ENCODE results near the gene ITGAX.

ITGAX gene

DNA sequence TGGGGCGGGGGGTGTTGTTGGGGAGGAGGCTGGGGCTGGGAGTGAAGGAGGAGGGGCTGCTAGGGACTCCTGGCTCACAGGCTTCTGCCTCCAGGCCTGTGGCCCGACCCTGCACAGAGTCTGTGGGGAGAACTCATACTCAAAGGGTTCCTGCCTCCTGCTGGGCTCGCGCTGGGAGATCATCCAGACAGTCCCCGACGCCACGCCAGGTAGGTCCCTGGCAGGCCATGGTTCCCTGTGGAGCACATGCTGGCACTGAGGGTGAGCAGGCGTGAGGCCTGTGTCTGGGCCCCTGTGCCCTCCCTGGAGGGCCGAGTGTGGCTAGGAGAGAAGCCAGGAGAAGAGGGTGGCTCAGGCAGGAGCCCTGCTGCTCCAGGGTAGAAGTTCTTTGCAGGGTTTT lies 42.7 kb downstream of the ITGAX start:
- DNase-seq, result no peak
- TF ChIP-seq POLR2A (IDR thresholded peaks at IDR 0.05; ENCODE audit: low read length), result no peak
- TF ChIP-seq GATA1 (IDR thresholded peaks at IDR 0.05; ENCODE audit: low read depth, low read length), result no peak

DNA sequence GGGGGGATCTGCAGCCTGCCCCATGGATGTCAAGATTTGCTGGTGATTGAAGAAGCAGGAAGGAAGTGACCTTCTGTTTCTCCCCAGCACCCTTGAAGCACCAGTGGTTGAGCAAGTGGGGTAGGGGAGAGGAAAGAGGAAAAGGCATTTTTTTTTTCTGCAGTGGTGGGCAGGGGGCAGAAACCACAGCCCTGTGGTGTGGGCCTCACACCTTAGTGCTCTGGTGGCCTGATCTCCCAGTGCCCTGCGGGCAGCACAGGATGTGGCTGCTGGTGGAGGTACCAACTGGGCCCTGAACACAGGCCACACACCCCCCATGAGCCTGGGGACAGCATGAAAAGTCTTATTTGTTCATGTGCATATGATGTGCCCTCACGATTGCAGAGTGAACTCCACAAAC lies 45.2 kb downstream of the ITGAX start:
- DNase-seq, result no peak
- TF ChIP-seq GATA1 (IDR thresholded peaks at IDR 0.05; ENCODE audit: low read depth, low read length) (no peak), POLR2A (IDR thresholded peaks at IDR 0.05; ENCODE audit: low read length) (no peak)

DNA sequence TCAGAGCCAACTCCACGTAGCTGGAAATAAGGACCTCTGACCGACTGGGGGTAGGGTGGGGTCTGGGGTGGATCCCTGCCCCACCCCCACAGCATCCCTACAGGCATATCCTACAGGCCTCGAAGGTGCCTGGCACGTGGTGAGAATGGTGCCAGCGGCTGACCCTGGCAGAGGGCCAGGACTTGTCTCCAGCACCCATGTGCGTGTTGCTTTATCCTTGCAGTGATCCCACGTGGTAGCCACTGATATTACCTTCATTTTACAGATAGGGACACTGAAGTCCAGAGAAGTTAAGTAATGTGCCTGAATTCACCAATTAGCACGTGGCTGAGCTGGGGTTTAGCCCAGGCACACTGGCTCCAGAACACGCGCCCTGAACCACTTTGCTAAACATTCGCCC lies 46.5 kb downstream of the ITGAX start:
- no peak for TF ChIP-seq GATA1 (IDR thresholded peaks at IDR 0.05; ENCODE audit: low read depth, low read length)
- TF ChIP-seq POLR2A (IDR thresholded peaks at IDR 0.05; ENCODE audit: low read length), result no peak
- DNase-seq, result no peak

DNA sequence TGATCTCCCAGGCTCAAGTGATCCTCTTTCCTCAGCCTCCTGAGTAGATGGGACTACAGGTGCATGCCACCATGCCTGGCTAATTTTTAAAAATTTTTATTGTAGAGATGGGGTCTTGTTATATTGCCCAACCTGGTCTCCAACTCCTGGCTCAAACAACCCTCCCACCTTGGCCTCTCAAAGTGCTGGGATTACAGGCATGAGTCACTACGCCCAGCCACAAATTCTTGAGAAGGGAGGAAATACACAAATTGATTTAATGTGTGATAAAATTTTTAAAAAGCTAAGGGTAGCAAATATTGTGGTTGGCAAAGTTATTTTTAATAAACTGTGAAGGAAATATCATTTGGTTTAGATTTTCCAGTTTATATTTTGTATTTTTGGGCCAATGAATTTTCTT lies 47.7 kb downstream of the ITGAX start:
- no peak for DNase-seq
- no peak for TF ChIP-seq GATA1 (IDR thresholded peaks at IDR 0.05; ENCODE audit: low read depth, low read length)
- TF ChIP-seq POLR2A (IDR thresholded peaks at IDR 0.05; ENCODE audit: low read length), result no peak

DNA sequence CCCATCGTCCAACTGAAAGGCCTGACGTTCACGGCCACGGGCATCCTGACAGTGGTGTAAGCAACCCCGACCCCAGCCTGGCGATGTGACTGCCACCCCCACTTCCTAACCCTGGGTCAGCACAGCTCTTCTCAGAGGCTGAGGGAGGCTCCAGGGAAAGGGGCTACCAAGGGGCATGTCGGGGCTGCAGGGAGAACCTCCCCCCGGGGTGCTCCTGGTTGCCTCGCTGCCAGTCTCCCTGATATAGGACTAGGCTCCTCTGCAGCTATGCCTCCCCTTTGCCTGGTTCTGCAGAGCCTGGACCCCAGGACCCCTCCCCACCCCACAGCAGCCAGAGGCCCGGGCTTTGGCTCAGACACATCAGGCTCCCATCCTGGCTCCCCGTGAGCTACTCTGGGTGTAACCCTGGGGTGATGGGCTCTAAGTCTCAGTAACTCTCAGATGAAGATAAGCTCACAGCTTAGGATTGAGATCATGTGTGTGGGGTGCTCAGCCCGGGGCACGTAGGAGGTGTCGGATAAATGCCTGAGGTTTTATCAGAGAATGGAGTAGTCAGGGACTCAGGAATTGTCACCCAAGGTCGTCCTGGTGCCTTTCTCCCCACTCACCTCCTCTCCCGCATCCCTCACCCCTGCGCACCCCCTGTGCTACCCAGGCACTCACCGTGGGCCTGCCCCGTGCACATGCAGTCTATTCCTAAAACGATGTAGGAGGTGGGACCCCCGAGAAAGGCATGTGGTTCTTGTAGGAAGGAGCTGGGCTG lies 48.8 kb downstream of the ITGAX start:
- TF ChIP-seq POLR2A (IDR thresholded peaks at IDR 0.05; ENCODE audit: low read length), result no peak
- TF ChIP-seq GATA1 (IDR thresholded peaks at IDR 0.05; ENCODE audit: low read depth, low read length), result no peak
- no peak for DNase-seq

DNA sequence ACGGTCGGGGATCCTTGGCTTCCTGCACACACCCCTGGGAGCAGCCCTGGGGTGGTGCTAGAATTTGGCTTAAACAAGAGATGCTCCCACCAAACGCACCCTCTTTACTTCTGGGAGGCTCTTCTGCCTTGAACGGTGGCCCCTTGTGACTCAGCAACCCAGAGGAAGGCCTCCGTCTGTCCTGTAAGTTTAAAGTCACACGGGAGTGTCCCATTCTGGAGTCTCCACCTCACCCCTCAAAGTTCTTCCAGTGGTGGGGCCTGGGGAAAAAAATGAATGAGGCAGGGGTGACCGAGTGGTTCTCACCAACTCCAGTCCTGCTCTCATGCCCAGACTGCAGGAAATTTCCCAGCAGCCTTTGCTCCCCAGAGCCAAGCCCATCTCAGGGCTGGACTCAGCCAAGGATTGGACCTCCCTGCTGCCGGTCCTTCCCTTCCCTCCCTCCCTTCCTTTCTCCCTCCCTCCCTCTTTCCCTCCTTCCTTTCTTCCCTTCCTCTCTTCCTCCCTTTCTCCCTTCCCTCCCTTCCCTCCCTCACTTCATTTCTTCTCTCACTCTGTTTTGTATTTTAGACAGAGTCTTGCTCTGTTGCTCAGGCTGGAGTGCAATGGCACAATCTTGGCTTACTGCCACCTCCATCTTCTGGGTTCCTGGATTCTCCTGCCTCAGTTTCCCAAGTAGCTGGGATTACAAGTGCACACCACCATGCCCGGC lies 49.5 kb downstream of the ITGAX start:
- DNase-seq, result no peak
- TF ChIP-seq GATA1 (IDR thresholded peaks at IDR 0.05; ENCODE audit: low read depth, low read length) (no peak), POLR2A (IDR thresholded peaks at IDR 0.05; ENCODE audit: low read length) (no peak)

DNA sequence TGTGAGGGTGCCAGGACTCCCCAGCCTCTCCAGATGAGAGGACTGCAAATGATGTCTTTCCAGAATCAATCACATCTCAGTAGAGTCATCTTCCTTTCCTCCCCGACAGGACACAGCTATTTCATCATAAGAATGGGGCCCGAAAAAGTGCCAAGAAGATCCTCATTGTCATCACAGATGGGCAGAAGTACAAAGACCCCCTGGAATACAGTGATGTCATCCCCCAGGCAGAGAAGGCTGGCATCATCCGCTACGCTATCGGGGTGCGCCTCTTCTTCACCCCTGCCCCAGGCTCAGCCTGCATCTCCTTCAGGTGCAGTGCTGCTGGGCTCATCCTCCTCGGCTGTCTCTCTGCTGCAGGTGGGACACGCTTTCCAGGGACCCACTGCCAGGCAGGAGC lies 52.4 kb downstream of the ITGAX start:
- DNase-seq, result no peak
- TF ChIP-seq GATA1 (IDR thresholded peaks at IDR 0.05; ENCODE audit: low read depth, low read length), result no peak
- no peak for TF ChIP-seq POLR2A (IDR thresholded peaks at IDR 0.05; ENCODE audit: low read length)

DNA sequence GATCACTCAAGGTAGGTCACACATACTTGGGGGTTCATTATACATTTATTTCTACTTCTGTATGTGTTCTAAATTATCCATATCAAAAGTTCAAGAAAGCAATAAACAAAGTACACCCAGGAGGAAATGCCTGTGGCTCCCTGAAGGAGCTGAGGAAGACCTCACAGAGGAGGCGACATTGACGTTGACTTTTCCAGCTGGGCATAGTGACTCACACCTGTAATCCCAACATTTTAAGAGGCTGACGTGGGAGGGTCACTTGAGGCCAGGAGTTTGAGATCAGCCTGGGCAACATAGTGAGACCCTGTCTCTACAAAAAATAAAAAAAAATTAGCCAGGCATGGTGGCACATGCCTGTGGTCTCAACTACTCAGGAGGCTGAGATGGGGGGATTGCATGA lies 54.5 kb downstream of the ITGAX start:
- DNase-seq, result no peak
- TF ChIP-seq POLR2A (IDR thresholded peaks at IDR 0.05; ENCODE audit: low read length), result no peak
- TF ChIP-seq GATA1 (IDR thresholded peaks at IDR 0.05; ENCODE audit: low read depth, low read length), result no peak

DNA sequence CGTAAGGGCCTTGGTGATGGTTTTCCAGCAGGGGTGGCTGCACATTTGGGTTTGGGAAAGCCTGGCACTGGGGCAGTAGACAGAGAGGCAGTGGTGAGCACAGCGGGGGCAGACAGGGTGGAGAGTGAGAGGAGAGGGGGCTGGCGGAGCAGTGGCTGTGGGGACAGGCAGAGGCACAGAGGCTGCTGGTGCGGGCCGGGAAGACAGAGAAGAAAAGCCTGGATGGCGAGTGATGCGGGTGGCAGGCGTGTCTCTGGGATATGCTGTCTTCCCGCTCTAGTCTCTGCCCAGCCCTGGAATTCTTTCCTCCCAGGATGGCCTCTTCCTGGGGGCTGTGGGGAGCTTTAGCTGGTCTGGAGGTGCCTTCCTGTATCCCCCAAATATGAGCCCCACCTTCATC lies 55.1 kb downstream of the ITGAX start:
- TF ChIP-seq POLR2A (IDR thresholded peaks at IDR 0.05; ENCODE audit: low read length) (no peak), GATA1 (IDR thresholded peaks at IDR 0.05; ENCODE audit: low read depth, low read length) (no peak)
- DNase-seq, result no peak

DNA sequence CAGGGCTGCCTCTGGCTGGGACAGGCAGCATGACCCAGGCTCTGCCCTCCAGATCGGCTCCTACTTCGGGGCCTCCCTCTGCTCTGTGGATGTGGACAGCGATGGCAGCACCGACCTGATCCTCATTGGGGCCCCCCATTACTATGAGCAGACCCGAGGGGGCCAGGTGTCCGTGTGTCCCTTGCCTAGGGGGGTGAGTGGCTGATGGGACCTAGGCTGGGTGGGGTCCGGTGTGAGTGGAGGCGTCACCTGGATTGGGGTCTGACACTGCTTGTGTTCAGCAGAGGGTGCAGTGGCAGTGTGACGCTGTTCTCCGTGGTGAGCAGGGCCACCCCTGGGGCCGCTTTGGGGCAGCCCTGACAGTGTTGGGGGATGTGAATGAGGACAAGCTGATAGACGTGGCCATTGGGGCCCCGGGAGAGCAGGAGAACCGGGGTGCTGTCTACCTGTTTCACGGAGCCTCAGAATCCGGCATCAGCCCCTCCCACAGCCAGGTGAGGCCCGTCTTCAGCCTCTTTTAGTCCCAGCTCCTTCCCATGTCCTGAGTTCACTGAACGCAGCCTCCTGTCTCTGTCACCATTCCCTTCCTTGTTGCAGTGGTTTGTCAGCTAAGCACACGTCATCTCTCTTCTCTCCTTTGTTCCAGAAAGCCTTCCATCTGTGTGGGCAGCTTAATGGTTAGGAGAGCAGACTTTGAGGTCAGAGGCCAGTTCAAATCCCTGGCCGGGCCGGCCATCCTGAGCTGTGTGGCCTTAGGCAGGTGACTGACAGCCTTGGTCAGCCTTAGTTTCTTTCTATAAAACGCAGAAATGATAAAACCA lies 56.3 kb downstream of the ITGAX start:
- DNase-seq, result no peak
- no peak for TF ChIP-seq POLR2A (IDR thresholded peaks at IDR 0.05; ENCODE audit: low read length)
- no peak for TF ChIP-seq GATA1 (IDR thresholded peaks at IDR 0.05; ENCODE audit: low read depth, low read length)

DNA sequence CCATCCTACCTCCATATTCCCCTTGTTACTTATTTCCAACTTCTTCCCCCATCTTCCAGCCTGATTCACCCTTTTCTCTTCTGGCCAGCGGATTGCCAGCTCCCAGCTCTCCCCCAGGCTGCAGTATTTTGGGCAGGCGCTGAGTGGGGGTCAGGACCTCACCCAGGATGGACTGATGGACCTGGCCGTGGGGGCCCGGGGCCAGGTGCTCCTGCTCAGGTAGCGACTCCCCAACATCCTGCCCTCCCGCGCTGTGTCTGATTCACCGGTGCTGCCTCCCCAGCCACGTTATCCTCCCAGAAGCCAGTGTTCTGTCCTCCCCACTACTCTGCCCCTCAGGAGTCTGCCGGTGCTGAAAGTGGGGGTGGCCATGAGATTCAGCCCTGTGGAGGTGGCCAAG lies 57.8 kb downstream of the ITGAX start:
- TF ChIP-seq GATA1 (IDR thresholded peaks at IDR 0.05; ENCODE audit: low read depth, low read length) (no peak), POLR2A (IDR thresholded peaks at IDR 0.05; ENCODE audit: low read length) (no peak)
- no peak for DNase-seq

DNA sequence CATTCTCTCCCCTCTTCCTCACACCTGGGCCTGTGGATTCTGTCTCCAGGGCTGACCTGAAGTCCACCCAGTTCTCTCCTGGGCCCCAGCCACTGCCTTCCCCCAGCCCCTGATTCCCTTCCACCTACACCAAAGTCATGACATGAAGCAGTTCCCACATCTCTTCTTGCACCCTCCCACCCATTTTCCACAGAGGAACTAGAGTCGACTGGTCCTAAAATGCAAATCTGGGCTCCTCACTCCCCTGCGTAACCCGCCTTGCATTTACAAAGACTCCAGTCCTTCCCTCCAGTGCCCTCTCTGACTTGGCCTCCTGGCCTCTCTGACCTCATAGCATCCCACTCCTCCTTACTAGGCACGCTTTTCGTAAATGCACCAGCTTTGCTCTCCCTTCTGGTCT lies 58.4 kb downstream of the ITGAX start:
- DNase-seq, result no peak
- no peak for TF ChIP-seq GATA1 (IDR thresholded peaks at IDR 0.05; ENCODE audit: low read depth, low read length)
- no peak for TF ChIP-seq POLR2A (IDR thresholded peaks at IDR 0.05; ENCODE audit: low read length)

DNA sequence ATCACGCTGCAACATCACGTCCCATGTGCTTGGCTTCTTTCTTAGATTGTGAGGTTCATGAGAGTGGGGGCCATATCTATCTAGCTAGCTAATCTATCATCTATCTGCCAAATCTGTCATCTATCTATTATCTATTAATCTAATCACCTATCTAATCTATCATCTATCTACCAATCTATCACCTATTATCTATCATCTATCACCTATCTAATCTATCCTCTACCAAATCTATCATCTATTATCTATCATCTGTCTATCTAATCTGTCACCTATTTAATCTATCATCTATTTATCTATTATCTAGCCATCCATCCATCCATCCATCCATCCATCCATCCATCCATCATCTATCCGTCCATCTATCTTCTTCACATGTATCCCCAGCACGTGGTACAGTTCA lies 59.0 kb downstream of the ITGAX start:
- no peak for DNase-seq
- TF ChIP-seq POLR2A (IDR thresholded peaks at IDR 0.05; ENCODE audit: low read length) (no peak), GATA1 (IDR thresholded peaks at IDR 0.05; ENCODE audit: low read depth, low read length) (no peak)

DNA sequence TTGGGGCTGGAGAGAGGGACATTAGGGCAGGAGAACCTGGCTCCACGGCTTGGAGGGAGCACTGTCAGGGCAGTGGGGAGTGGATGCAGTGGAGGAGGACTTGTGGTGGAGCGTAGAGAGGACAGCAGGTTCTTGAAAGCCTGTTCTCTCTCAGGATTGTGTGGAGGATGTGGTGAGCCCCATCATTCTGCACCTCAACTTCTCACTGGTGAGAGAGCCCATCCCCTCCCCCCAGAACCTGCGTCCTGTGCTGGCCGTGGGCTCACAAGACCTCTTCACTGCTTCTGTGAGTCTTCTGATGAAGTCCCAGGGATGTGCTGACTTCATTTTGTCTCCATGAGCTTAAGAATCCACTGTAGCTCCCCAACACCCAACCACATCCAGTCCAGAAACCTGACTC lies 59.7 kb downstream of the ITGAX start:
- DNase-seq, result no peak
- TF ChIP-seq POLR2A (IDR thresholded peaks at IDR 0.05; ENCODE audit: low read length) (no peak), GATA1 (IDR thresholded peaks at IDR 0.05; ENCODE audit: low read depth, low read length) (no peak)
